Stomach (tissue), 9 donors: ENCODE measurements around the gene VPS13D. TPM values are rescaled to one million over a fixed set of nuclear protein-coding genes. Genes with fewer than 3 reads are reported as not detected.

ENCODE experiments used
- DNase-seq, 2 donors: peaks; one replicate each; pipeline versions ENCODE4 v3.0.0 to v3.0.0-alpha.2; 2013 to 2019
- H3K27ac ChIP-seq, 5 donors: fragments of 200-600 bp in 4 of 5; sonication (generic) in 4 of 5; one replicate each; pipeline ENCODE4 v1.5.1; 2013 to 2019; ENCODE audit warnings: mild to moderate bottlenecking in 1 of 5, moderate library complexity in 1 of 5
- H3K27me3 ChIP-seq, 3 donors: fragments of 200-600 bp; sonication (generic); one replicate each; pipeline ENCODE4 v1.5.1; 2017 to 2019; ENCODE audit warnings: mixed run types in 1 of 3
- H3K36me3 ChIP-seq, 4 donors: fragments of 200-600 bp; sonication (generic); 1 replicate in 3 of 4; 2 replicates in 1 of 4; pipeline ENCODE4 v1.5.1; 2016 to 2019
- H3K4me1 ChIP-seq, 4 donors: fragments of 200-600 bp; sonication (generic); one replicate each; pipeline ENCODE4 v1.5.1; 2016 to 2019
- H3K4me3 ChIP-seq, 4 donors: fragments of 200-600 bp; sonication (generic) in 3 of 4; one replicate each; pipeline ENCODE4 v1.5.1; 2016 to 2019; ENCODE audit warnings: mild to moderate bottlenecking in 1 of 4
- H3K9me3 ChIP-seq, 4 donors: fragments of 200-600 bp; sonication (generic); one replicate each; pipeline ENCODE4 v1.5.1; 2016 to 2019
- CTCF ChIP-seq, 7 experiments: fragments of 450-650 bp in 4 of 7; fragments of 200-600 bp in 3 of 7; sonication (generic) in 3 of 7; IDR thresholded peaks; one replicate each; pipeline ENCODE4 v1.5.1; 2016 to 2019; ENCODE audit warnings: antibody characterized with exemption in 7 of 7, control low read depth in 2 of 7, mild to moderate bottlenecking in 1 of 7
- EP300 ChIP-seq: sonication (generic); formaldehyde crosslinking; IDR thresholded peaks from one replicate; pipeline ENCODE4 v1.6.1; 2017; ENCODE audit warnings: antibody characterized with exemption
- POLR2A ChIP-seq, 4 donors: fragments of 450-650 bp; IDR thresholded peaks; one replicate each; pipeline ENCODE4 v1.6.1; 2016; ENCODE audit warnings: antibody characterized with exemption in 4 of 4, control low read depth in 2 of 4, mild to moderate bottlenecking in 1 of 4, moderate library complexity in 1 of 4
- POLR2AphosphoS5 ChIP-seq, 3 donors: sonication (generic); formaldehyde crosslinking; IDR thresholded peaks; one replicate each; pipeline ENCODE4 v1.6.1; 2016; ENCODE audit warnings: antibody characterized with exemption in 3 of 3
- WGBS, 5 donors: extraction: QIAGEN DNeasy Blood & Tissue Kit in 3 of 5; methylation state at CpG; one replicate each; pipeline versions ENCODE4 v1.1.5 to v1.1.7; 2013 to 2018; 5-methylcytosine and 5-hydroxymethylcytosine counted together
- intact Hi-C: fragments of 100-400 bp; cut with DNase I; formaldehyde crosslinking; loops from one replicate; pipeline ENCODE4 v1.15.1; 2023; ENCODE audit warnings: low total_unique reads
- polyA plus RNA-seq, 3 donors: library from polyadenylated mRNA; stranded (reverse); fragments of 200-250 nt; gene quantifications; one replicate each; pipeline ENCODE4 v1.2.3, GENCODE V29; 2013
- total RNA-seq, 5 donors: library from RNA; depleted of rRNA; stranded (reverse); fragments of >200 nt; gene quantifications; one replicate each; pipeline versions ENCODE4 v1.1.0 to v1.2.3, GENCODE V29; 2014 to 2016
- donor health status: healthy with polysubstance abuse.
- donor health status: Bipolar disorder and iron deficiency.
- donor health status: healthy.

Gene VPS13D
- total and polyA plus RNA-seq, 8 donors: 6.7 to 106 (median 66.5) TPM

DNA sequence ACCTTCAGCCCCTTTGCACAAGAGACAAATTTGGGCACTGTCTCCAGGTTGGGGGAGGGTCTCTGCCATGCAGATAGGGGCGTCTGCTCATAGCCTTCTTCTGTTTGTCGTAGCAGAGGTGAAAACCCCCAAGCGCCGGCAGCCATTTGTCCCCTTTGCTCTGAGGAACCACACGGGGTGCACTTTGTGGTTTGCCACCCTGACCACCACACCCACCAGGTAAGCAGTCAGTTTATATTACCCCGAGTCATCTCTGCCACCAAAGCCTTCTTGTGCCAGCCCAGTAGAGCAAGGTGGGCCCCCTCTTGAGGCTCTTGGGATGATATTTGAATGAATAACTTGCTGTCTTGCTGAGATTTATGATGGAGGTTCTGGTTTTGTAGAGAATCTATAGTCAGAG lies 111.8 kb downstream of the VPS13D start:
- H3K4me1 ChIP-seq: peaks cover 0 to 72% (median 37%) of the 10 kb centered on the region in 4 donors
- H3K27ac ChIP-seq: no peak overlapping the region
- peaks cover 0 to 58% (median 47%) of the 10 kb centered on the region in 4 donors for H3K36me3 ChIP-seq

DNA sequence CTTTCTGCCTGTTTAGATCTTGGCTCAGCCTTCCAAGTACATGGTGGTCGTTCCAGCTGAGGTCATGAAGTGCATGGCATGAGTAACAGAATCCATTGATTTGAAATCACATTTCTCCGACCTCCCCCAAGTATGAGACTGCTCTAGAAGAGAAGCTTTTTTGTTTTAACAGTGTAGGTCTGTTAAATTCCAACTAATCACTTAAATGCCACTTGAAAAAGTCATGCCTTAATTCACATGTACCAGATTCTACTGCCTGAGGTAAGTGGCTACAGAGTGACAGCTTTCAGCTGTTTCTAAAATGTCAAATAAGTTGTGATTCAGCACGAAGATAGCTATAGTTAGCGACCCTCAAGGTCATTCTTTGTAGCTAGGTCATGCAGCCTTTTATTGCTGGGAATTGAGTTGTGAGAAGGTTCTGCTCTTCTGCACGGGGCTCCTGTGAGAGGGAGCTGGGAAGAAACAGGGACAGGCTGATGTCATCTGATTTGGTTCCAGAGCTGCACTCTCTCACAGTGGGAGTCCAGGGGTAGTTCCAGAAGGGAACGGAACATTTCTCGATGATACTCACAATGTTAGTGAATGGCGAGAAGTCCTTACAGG lies 112.7 kb downstream of the VPS13D start:
- Histone ChIP-seq H3K36me3 (peaks cover 0 to 57% (median 52%) of the 10 kb centered on the region in 4 donors), H3K27ac (peak overlapping the region in 1 of 5 donors; percentile 61), H3K4me1 (peaks cover 0 to 74% (median 36%) of the 10 kb centered on the region in 4 donors), H3K9me3 (no peaks in the 10 kb centered on the region), H3K27me3 (no peaks in the 10 kb centered on the region), H3K4me3 (no peak overlapping the region)
- no peak for TF ChIP-seq EP300
- no peak for TF ChIP-seq POLR2AphosphoS5 (IDR thresholded peaks at IDR 0.05)
- TF ChIP-seq POLR2A (IDR thresholded peaks at IDR 0.05): no peak
- no peak for TF ChIP-seq CTCF (IDR thresholded peaks at IDR 0.05)
- WGBS, 5 donors: 65 to 78% (median 70%) methylated on average over 8 of the region's 8 CpGs
- intact Hi-C loops: no loop called here
- DNase-seq: peak in 1 of 2 donors; percentile 31

More for the DNA sequence above, 111.8 kb downstream of the VPS13D start:
- intact Hi-C loops: no loop called here
- Histone ChIP-seq H3K27me3 (no peaks in the 10 kb centered on the region), H3K4me3 (no peak overlapping the region), H3K9me3 (no peaks in the 10 kb centered on the region)
- 63 to 78% (median 70%) methylated on average over 6 of the region's 6 CpGs for WGBS, 5 donors
- no peak for DNase-seq
- no peak for TF ChIP-seq EP300
- no peak for TF ChIP-seq CTCF (IDR thresholded peaks at IDR 0.05)
- TF ChIP-seq POLR2A (IDR thresholded peaks at IDR 0.05): no peak

DNA sequence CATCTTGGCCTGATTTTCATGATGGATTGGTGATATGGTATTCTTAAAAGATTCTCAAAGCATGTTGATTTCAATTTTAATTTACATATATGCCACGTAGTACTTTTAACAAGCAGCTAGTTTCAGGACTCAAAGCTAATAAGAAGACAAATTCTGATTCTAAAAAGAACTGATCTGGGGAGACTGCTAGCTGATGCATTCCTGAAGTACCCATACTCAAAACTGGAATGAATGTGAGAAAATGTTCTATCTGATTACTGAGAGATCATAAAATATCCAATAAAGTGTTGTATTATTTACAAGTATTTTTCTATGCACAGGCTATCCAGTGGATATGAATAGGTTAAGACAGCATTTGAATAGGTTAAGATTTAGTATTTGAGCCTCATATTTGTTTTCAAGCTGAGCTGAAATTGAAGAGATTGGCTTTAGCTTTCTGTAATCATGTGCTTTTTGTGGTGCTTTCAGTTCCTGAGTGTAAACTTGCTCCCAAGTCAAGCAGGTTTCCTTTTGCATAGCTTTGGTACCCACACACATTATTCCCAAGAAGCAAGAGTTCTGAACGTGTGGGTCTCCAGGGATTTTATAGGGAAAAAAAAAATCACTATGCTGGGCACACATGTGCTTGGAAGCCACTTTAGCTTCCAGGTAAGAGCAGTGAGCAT lies 114.1 kb downstream of the VPS13D start:
- Histone ChIP-seq H3K4me1 (peaks cover 0 to 70% (median 32%) of the 10 kb centered on the region in 4 donors), H3K27me3 (no peaks in the 10 kb centered on the region), H3K36me3 (peaks cover 3 to 67% (median 57%) of the 10 kb centered on the region in 4 donors), H3K4me3 (no peak overlapping the region), H3K27ac (peak overlapping the region in 3 of 5 donors; percentile 61 to 67 (median 66)), H3K9me3 (no peaks in the 10 kb centered on the region)
- TF ChIP-seq CTCF (IDR thresholded peaks at IDR 0.05) (no peak), POLR2A (IDR thresholded peaks at IDR 0.05) (no peak), EP300 (no peak), POLR2AphosphoS5 (IDR thresholded peaks at IDR 0.05) (no peak)
- DNase-seq: no peak
- intact Hi-C loops: no loop called here
- 58 to 65% (median 60%) methylated on average over 2 of the region's 2 CpGs for WGBS, 5 donors

DNA sequence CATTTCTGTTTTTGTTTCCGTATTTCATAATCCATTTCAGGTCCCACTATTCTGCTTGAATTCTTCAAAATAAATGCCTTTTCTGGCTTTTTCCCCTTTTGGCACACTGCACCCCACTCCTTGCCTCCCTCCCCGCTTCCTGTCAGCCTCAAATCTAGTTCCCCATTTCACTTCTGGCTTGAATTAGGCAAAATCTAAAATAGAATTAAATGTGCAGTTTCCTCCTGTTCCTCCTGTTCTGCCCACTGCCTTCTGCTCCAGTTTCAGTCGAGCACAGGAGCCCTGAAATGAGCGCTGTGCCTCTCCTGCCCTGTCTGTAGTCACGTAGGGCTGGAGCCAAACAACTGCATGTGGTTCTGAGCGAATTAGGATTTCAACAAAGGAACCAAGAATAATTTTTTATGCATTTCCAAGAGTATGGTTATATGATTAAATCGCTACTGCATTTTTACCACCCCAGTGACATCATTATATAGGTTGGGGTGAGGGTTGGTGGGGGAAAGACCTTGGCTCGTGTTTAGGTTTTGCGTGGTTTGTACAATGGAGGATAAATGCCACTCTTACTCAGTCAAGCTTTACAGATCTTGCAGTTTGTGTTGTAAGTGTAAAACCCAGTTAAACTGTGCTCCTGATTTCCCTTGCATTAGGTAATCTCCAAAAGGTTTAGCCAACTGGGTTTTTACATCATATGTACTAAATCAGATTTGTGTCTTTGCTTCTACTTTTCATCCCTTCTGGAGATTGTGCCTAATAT lies 114.9 kb downstream of the VPS13D start:
- intact Hi-C loops: no loop called here
- 68 to 80% (median 77%) methylated on average over 9 of the region's 9 CpGs for WGBS, 5 donors
- H3K9me3 ChIP-seq: no peaks in the 10 kb centered on the region
- peaks cover 6 to 75% (median 63%) of the 10 kb centered on the region in 4 donors for H3K36me3 ChIP-seq
- H3K27me3 ChIP-seq: no peaks in the 10 kb centered on the region
- H3K27ac ChIP-seq: peak overlapping the region in 4 of 5 donors; percentile 9 to 67 (median 64)
- DNase-seq: peak in 1 of 2 donors; percentile 27
- H3K4me3 ChIP-seq: no peak overlapping the region
- peaks cover 0 to 62% (median 28%) of the 10 kb centered on the region in 4 donors for H3K4me1 ChIP-seq
- TF ChIP-seq CTCF (IDR thresholded peaks at IDR 0.05): no peak
- TF ChIP-seq EP300: no peak
- no peak for TF ChIP-seq POLR2A (IDR thresholded peaks at IDR 0.05)
- TF ChIP-seq POLR2AphosphoS5 (IDR thresholded peaks at IDR 0.05): no peak
